Gastrocnemius medialis (tissue), 4 donors: ENCODE results near the gene EPHA8.

Source experiments
- POLR2A ChIP-seq, 2 donors: fragments of 450-650 bp; IDR thresholded peaks; one replicate each; pipeline ENCODE4 v1.6.1; 2017; ENCODE audit warnings: antibody characterized with exemption in 2 of 2, mild to moderate bottlenecking in 2 of 2, moderate library complexity in 2 of 2
- TF ChIP-seq, protein P1 (sequence below), 5 experiments: fragments of 450-650 bp in 3 of 5; fragments of 200-600 bp in 2 of 5; sonication (generic) in 2 of 5; IDR thresholded peaks in 4 of 5; conservative IDR thresholded peaks in 1 of 5; 1 replicate in 4 of 5; 2 replicates in 1 of 5; pipeline ENCODE4 v1.5.1; 2016 to 2019; ENCODE audit warnings: antibody characterized with exemption in 5 of 5, mild to moderate bottlenecking in 3 of 5, moderate library complexity in 3 of 5

DNA sequence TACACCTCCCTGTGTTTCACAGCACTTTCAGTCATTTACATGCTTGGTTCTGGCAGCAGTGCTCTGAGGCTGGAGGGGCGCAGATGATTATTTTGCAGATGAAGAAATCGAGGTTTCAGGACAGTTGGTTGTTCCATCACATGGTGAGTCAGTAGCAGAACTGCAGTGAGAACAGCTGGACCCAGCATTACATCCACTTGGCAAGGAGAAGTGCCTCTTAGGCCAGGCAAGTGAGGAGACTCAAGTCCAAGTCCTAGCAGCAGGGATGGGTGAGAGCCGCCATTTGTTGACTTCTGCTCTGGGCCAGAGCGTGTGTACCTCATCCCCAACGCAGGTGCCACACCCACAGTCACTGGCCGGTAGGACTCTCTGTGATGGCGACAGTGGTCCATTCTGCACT, 26.8 kb upstream of the EPHA8 start:
- TF ChIP-seq, protein P1, sequence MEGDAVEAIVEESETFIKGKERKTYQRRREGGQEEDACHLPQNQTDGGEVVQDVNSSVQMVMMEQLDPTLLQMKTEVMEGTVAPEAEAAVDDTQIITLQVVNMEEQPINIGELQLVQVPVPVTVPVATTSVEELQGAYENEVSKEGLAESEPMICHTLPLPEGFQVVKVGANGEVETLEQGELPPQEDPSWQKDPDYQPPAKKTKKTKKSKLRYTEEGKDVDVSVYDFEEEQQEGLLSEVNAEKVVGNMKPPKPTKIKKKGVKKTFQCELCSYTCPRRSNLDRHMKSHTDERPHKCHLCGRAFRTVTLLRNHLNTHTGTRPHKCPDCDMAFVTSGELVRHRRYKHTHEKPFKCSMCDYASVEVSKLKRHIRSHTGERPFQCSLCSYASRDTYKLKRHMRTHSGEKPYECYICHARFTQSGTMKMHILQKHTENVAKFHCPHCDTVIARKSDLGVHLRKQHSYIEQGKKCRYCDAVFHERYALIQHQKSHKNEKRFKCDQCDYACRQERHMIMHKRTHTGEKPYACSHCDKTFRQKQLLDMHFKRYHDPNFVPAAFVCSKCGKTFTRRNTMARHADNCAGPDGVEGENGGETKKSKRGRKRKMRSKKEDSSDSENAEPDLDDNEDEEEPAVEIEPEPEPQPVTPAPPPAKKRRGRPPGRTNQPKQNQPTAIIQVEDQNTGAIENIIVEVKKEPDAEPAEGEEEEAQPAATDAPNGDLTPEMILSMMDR (IDR thresholded peaks at IDR 0.05 in 4 of 5, conservative IDR thresholded peaks at IDR 0.05 in 1 of 5), result no peak
- no peak for TF ChIP-seq POLR2A (IDR thresholded peaks at IDR 0.05)
